Measurements from ENCODE around the gene NCKAP5L. TPM values are rescaled to one million over a fixed set of nuclear protein-coding genes. Genes with fewer than 3 reads are reported as not detected.

Gene NCKAP5L
- total RNA-seq, 1 donor, result 24.8 TPM

DNA sequence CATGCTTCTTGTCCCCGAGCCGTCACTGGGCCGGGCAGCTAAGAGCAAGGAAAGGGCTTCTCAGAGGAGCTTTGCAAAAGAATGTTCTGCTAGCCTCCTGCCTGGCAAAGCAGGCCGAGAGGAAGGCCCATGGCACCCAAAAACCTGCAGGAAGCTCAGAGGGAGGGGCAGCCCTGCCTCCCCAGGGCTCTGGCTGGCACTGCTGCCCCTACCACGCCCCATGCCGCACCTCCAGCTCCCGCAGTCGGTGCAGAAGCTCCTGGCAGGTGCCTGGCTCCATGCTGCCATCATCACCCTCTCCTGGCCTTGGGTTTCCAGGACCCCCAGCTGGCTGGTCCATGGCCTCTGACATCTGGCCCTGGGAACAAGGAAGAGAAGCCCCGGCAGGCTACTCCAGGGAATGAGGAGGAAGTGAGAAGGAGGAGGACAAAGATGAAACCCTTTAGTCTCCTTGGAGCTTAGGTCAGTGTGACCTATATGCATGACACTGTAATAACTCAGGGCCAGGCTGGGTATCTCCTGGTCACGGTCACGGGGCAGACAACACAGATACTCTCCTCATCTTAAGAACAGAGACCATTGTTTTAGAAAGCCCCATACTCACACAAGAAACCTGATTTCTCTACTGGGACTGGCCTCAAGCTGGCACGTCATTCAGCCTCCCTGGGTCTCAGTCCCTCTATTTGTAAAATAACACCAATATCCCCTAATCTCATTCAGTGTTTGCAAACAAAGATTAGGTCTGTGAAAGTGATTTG is 24.3 kb downstream of the NCKAP5L start:
- no peak for DNase-seq (ENCODE audit: low read depth in 2 of 3, low spot score in 2 of 3)

DNA sequence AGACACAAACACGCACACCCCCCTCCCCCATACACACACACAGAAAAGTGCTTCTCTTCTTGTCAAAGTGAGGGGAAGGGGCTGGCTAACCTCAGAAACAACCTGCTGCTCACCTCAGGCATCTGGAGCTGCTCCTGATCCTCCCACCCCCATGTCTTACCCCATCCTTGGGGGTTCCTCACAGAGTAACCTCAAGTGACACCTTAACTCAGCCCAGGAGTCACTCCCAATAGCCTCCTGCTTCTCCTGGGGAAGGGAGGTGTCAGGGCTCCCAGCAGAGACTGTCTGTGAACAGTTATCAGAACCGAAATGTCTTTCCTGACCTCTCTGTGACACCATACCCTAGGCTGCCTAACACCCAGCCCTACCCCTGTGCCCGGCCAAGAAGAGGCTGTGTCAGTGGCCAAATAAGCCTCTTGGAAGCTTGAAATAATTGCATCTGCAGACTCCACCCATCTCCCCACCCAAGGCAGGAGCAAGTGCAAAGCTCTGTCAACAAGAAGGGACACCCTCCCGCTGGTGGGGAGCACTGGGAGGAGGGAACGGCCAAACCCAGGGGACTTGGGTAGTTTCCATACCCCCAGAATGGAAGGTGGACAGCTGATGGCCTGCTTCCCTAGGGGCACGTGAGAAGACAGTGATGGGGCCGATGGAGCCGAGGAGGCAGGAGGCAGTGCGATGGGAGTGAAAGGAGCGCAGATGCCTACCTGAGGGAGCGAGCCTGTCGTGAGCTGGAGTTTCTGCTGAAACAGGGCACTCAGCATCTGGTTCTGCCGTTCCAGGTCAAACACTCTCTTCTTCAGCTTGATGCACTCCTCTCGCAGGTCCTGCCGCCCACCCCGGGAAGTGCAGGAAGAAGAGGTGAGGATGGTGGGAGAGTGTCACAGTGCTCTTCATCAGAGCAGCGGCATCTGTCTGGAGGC is 26.8 kb downstream of the NCKAP5L start:
- no peak for DNase-seq (ENCODE audit: low read depth in 2 of 3, low spot score in 2 of 3)

DNA sequence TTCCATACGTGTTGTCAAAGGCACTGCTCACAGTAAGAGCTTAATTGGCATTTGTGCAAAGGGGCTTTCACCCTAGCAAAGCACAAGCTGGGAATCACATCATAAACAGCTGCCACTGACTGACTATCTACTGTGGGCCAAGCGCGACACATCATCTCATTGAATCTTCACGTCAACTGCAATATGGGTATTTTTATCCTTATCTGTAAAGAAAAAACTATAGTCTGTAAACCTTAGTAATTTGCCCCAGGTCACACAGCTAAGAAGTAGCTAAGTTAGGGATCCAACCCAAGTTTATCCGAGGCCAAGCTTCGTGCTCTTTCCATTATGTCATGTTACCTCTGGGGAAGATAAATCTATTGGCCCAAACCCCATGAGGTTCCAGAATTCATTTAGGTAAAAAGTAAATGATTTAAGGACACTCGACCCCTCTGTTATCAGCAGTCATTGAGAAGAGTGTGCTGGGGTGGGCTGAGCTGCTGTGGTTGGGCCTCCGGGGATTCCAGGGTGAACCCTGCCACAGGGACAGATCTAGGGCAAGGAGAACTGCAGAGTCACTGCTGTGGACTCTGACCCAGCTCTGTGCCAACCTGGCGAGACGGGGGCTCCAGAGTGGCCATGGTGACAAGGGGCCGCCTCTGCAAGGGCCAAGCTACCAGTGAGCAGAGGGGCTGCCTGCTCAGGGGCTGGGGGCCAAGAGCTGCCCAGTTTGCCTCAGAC is 27.6 kb downstream of the NCKAP5L start:
- DNase-seq (ENCODE audit: low read depth in 2 of 3, low spot score in 2 of 3), result no peak

DNA sequence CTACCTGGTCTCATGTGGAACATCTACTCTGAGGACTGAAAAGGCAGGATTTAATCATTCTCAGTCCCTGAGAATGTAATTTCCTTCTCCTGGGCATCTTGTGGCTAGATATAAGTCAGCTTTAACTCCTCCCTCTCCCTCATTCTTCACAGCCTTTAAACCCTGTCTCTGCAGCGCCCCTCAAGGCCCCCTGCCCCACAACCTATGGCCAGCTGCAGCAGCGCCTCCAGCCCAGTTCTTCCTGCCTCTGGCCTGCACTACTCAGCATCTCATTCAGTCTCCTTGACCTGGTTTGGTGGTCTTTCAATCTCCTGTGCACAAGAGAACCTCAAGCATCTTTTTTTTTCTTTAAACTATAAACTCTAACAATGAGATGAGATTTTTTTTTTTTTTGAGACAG is 29.3 kb downstream of the NCKAP5L start:
- no peak for DNase-seq (ENCODE audit: low read depth in 2 of 3, low spot score in 2 of 3)

DNA sequence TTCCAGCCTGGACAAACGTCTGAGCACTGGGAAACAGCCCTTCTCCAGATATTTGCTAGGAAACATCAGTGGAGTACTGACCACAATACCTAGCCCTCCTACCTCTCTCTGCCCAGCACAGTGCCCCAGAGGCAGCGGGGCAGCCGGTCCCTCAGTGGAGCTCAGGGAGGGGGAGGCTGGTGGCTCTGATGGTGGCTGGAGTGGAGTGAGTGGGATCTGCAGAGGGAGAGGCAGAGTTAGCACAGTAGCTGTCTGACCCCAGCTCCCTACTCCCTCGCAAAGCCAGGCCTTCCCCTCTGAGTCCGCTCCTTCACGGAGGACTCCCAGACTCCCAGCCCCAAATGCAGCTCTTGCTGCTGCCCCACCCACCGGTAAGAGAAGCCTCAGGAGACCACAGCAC is 30.0 kb downstream of the NCKAP5L start:
- DNase-seq (ENCODE audit: low read depth in 2 of 3, low spot score in 2 of 3), result no peak

DNA sequence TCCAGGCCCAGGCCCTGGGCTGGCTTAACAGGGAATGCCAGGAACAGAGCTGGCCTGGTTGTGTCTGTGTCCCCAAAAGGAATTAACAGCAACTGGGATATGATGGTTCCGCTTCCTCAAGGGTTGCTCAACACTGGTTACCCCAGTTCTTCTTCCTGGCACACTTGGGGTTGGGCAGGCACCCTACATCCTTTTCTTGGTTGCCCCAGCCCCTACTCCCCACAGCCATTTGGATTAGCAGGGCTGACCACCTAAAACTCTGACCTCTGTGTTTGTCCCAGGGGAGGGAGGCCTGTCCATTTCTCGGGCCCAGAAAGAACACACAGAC is 30.8 kb downstream of the NCKAP5L start:
- no peak for DNase-seq (ENCODE audit: low read depth in 2 of 3, low spot score in 2 of 3)

DNA sequence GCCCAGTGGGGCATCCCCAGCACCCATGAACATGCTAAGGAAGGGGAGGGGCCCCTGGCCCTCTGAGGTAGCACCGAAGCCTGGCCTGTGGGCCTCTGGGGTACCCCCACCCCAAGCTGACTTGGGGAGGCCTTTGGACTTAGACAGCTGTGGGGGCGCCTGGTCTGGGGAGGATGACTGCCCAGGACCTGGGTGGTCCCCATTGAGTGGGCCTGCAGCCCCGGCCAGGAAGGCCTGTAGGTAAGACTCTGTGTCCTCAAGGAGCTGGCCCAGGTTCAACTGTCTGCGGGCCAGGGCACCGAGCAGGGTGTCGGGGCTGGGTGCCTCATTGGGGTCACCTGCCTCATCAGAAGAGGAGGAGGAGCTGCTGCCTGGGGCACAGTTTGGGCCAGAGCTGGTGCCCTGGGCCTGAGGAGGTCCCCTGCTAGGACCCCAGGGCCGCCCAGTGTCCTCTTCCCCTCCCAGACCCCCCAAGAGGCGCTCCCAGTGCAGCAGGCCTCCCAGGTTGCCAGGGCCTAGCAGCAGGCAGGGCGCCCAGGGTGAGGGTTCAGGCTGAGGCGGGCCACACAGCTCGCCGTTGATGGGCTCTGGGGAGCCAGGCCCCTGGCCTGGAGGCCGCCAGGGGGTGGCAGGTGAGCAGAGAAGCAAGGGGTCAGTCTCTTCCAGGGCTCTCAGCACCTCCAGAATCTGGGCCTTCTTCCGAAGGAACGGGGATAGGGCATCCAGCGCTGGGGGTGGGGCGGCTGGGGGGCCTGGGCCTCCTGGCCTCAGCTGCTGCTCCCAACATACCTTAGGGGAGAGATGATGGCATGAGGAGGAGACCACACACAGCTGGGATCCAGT is 31.4 kb downstream of the NCKAP5L start:
- DNase-seq (ENCODE audit: low read depth in 2 of 3, low spot score in 2 of 3), result no peak

DNA sequence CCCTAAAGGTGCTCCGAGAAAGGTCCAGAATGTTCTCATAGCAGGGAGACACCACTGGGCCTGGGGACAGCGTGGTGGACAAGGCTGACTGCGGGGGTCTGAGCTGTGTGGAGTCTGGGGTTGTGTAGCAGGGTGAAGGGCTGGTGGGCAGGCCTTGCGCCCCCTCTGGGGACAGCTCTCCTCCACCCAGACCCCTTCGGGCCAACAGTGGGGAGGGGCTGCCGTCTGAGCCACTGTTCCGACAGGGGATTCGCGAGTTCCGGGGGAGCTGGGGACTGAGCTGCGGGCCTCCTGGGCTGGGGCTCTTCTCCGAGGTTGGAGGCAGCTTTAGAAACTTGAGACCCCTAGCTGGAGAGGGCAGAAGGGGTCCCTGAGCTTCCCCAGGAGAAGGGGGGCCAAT is 32.1 kb downstream of the NCKAP5L start:
- no peak for DNase-seq (ENCODE audit: low read depth in 2 of 3, low spot score in 2 of 3)

DNA sequence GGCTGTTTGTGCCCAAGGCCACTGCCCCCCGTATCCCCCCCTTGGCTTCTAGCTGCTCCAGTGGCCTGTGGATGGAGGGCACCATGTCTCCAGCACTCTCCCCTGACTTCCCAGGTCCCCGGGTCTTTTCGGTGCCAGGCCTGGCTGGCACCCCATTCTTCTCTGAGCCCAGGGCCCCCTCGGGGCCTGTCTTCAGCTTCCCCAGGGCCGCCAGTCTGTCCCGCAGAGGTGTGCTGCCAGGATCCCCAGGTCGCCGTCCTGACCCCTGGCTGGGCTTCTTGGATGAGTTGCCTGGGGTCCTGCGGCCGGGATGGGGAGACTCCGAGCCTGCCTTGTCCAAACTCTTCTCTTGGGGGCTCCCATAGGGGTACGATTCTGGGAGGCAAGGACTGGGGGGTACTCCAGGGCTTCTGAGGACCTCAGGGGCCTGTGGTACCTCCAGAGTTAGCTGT is 32.5 kb downstream of the NCKAP5L start:
- no peak for DNase-seq (ENCODE audit: low read depth in 2 of 3, low spot score in 2 of 3)

DNA sequence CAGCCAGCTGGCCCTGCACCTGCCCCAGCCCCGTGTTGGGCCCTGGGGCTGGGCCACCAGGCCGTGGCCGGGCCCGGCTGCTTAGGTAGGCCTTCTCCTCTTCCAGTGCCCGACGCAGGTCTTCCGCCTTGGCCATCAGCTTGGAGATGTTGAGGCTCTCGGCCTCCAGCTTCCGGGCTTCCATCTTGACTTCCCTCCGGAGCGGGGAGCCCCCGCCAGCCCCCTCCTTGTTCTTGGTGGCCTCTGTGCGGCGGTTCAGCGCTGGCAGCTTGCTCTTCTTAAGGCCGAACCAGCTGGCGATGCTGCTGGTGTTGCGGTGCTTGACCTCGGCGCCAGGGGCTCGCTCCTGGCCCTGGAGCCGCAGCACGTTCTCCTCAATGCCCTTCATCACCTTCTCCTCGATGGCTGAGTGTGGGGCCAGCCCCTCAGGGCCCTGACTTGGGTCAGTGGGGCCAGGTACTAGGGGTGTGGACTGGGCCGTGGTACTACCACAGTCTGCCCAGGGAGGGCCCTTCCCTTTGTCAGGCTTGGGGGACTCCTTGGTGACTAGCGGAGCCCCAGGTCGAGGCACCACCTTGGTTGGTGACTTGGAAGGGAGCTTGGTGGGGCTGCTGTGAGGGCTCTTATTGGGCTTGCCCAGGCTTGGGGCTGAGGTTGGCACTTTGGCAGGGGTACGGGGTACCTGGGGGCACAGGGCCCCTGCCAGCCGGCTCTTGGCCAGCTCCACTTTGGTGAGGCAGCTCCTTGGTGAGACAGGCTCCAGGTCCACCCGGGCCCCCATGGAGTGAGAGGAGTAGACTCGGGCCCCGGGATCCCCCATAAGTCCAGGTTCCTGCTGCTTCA is 33.2 kb downstream of the NCKAP5L start:
- DNase-seq (ENCODE audit: low read depth in 2 of 3, low spot score in 2 of 3), result no peak

DNA sequence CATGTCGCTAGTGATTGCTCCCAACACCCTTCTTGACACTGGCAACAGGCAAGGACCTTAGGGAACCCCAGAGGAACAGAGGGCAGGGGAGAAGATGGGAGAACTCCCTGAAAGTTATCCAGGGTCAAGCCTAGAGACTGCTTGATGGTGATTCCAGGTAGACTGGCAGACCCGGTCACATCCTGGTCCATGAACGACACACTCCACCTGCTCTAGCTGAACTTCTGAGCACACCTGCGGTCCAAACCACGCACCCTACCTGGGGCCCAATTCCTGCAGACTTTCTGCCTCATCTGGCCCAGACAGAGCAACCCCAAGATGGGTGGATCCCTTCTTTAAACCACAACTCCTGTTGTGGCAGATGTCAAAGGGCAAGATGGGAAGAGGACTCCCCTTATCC is 34.2 kb downstream of the NCKAP5L start:
- no peak for DNase-seq (ENCODE audit: low read depth in 2 of 3, low spot score in 2 of 3)

DNA sequence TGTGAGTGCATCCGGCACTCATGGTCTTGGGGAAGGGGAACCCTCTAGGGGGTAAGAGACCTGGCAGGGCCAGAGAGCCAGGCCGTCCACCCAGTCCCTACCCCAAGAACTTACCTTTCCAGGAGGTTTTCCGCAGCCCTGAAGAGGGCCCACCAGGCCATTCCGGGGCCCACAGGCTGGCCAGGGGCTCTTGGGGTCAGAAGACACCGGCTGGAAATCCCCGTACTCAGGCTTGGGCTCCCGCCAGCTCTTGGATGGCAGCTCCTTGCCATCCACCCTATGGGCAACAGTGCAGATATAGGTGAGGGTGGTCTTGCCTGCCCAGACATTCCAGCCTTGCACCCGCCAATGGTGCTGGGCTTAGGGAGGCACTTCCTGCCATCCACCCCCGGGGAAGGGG is 34.6 kb downstream of the NCKAP5L start:
- no peak for DNase-seq (ENCODE audit: low read depth in 2 of 3, low spot score in 2 of 3)

DNA sequence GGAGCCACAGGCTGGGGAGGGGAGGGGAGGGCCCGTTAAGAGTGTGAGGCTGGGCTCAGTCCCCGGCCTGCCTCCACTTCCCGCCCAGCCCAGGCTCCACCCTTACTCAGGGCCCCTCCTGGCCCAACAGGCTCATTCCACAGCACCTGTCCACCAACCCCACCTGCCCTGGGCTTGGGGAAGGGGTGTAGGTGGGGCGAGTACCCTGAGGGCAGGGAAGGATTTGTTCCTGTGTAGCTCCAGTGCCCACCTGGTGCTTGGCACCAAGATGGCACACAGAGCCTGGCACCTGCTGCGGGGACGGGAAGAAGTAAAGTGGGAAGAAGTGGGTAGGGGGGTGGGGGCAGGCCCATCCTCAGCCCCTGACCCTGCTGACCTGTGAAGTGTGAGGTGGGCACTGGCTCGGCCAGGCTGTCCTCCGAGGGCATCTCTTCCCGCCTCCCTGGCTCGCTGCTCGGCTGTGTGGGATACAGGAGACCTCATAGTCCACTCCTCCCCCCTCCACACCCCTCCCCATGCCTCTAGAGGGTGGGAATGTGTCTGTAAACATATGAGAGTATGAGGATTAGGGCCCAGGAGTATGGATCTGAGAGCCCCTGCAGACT is 35.1 kb downstream of the NCKAP5L start:
- no peak for DNase-seq (ENCODE audit: low read depth in 2 of 3, low spot score in 2 of 3)

DNA sequence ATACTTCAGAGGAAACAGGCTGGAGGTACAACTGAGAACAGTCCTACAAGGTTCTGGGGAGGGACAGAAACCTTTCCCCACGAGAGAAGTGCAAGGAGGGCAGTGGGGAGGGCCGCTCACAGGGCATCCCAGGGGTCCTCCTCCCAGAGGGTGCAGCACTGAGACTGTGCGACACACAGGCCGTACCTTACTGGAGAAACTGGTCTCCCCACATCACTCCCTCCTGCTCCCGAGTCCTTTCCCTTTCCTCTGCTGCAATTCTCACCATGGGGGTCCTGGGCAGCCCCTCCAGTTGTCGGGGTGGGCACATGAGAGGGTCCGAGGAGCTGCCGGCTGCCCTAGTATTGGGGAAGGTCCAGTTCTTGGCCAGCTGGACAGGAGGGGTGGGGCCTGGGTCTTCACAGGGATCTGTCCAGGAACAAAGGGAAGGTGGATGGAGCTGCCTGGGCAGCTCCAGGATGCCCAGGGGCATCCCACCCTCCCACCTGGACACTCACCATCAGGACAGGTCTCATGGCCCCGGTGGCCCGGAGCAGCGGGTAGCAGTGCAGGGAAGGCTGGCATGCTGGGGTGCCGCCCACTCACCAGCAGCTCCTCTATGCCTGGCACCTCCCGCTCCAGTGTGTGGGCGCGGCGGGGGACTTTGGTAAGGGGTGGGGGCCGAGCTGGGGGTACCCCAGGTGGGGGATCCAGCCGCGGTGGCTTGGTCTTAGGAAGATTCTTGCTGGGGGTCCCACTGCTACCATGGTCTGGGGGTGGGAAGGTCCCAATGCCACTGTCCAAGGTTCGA is 35.8 kb downstream of the NCKAP5L start:
- no peak for DNase-seq (ENCODE audit: low read depth in 2 of 3, low spot score in 2 of 3)

DNA sequence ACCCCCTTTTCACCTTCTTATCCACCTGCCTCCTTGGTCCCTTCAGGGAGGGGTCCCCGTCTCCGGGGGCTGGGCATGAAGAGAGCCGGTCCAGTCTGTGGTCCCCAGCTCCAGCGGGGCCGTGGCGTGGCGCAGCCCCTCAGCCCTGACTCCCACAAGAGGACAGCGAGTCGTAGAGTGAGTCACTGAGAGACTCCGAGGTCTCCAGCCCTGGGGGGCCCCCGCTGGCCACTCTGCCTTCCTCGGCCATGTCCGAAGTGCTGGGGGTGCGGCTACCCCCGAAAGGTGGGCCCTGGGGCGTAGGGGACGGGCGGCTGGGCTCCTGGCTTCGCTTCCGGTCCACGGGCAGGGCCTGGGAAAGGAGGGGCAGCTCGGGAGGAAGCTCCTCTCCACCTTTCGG is 36.5 kb downstream of the NCKAP5L start:
- no peak for DNase-seq (ENCODE audit: low read depth in 2 of 3, low spot score in 2 of 3)

DNA sequence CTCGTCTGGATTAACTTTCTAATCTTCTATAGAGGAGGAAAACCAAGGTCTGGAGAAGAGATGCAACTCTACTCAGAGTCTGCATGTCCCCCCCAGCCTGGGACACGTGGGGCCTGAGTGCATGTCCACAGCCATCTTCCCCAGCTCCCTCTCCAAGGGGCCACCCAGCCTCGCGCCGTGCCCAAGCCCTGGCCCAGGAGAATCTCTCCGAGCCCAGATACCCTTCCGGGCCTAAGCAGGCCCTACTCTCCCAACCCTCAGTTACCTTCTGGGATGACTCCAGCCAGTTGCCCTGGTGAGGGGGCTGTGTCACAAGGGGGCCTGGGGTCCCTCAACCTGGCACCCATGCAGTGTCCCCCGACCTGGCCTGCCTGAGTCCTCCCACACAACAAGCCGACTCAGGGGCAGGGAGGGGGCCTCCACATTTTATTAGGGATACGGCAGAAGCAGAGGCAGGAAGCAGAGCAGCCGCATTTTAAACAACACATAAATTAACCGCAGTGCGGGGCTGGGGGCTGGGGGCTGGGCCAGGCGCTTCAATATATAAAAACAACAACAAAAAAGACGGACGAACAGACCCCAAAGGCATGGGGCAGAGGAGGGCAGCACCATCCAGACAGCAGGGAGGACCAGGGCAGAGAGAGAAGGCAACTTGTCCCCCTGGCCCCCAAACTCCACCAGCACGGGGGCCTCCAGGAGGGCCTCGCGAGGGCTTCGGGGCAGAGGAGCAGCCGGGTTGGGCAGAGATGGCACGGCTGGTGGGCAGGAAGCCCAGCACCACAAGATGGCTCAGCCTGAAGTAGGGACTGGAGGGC is 37.3 kb downstream of the NCKAP5L start:
- DNase-seq (ENCODE audit: low read depth in 2 of 3, low spot score in 2 of 3), result no peak

DNA sequence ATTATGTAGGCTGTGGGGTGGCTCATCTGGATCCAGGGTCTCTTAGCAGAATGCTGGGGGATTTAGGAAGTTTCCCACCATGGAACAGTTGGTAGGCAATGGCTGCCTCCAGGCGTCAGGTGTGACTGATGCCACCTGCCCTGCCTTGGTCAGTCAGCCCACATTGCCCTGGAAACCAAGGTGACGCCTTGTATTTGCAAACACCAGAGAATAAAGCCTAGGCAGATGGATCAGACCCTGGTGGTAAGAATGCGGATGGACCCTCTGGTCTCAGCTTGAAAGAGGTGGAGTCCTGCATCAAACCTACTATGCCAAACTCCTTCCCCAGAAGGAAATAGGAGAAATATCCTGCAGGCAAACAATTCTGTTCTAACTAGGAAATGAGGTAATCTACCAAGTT is 38.2 kb downstream of the NCKAP5L start:
- no peak for DNase-seq (ENCODE audit: low read depth in 2 of 3, low spot score in 2 of 3)

DNA sequence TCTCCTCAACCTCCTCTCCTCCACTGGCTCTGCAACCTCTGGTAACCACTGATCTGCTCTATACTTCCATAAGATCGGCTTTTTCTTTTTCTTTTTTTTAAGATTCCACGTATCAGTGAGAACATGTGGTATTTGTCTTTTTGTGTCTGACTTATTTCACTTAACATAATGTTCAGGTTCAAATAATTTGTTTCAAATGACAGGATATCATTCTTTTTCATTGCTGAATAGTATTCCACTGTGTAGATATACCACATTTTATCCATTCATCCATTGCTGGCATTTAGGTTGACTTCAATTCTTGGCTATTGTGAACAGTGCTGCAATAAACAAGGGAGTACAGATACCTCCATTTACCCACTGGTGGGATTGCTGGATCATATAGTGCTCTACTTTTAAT is 40.5 kb downstream of the NCKAP5L start:
- no peak for DNase-seq (ENCODE audit: low read depth in 2 of 3, low spot score in 2 of 3)

Measured in hematopoietic multipotent progenitor cell (in vitro differentiated cells).